Stimulated activated CD4-positive, alpha-beta T cell treated with anti-CD3 and anti-CD28 coated beads, Interleukin-12 subunit alpha, Interleukin-12 subunit beta, amount 100 ng/mL, for 24 hours (primary cell): ENCODE measurements around the gene G6PD.
"Not testable (repeated sequence)": the region's sequence is repeated elsewhere in the genome, so short reads cannot be mapped to it uniquely, and the experiment has no call there.

Source experiments
- DNase-seq, 2 experiments: peaks; one replicate each; pipeline ENCODE4 v3.0.0-alpha.2; 2020; ENCODE audit warnings: low read depth in 2 of 2

Gene G6PD

GRCh38 chrX:154546354-154547244, at the start of gene G6PD:
G6PD (minus strand) TSS chrX:154546846; CDS start chrX:154546155, 691 bp downstream.
- peak; percentile 56 to 63 for DNase-seq

GRCh38 chrX:154595559-154596249, 49.1 kb upstream of the G6PD start:
- DNase-seq = no peak

GRCh38 chrX:154594491-154594890, 47.8 kb upstream of the G6PD start:
- no peak for DNase-seq

- no peak for DNase-seq
These were observed 46.6 kb upstream of the G6PD start for GRCh38 chrX:154593201-154593600.

- DNase-seq = no peak
These were observed 45.9 kb upstream of the G6PD start for GRCh38 chrX:154592505-154592904.

DNA sequence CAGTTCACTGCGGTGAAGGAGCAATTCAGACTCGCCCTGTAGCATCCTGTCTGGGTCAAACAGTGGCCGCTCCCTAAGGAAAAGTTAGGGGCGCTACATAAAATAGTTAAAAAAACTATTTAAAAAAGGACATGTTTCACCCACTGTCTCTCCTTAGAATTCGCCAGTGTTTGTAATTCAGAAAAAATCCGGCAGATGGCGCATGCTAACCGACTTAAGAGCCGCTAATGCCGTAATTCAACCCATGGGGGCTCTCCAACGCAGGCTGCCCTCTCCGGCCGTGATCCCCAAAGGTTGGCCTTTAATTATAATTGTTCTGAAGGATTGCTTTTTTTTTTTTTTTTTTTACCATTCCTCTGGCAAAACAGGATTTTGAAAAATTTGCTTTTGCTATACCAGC, 43.8 kb upstream of the G6PD start:
- DNase-seq = not testable (repeated sequence)

GRCh38 chrX:154584585-154585183, 38.0 kb upstream of the G6PD start, which contains the start of gene CTAG1A:
CTAG1A (plus strand) TSS chrX:154585133; CDS start chrX:154585207, 74 bp downstream.
- not testable (repeated sequence) for DNase-seq

GRCh38 chrX:154582994-154583393, 36.3 kb upstream of the G6PD start:
- DNase-seq = not testable (repeated sequence)

DNA sequence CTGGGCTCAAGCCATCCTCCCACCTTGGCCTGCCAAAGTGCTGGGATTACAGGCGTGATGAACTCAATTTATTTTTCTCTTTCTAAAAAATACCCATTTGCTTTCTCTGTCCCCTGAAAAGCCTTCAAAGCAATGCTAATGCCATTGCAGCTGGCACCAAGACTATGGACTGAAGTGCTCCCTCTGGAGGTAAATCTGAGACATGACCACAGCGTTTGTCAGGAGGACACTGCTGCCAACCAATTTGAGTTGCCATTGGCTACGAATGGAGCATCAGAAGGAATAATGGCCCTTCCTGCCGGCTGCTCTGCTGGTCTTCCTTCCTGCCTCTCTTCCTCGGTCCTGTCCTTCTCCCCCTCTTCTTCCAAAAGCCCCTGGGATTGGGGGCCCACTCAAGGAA, 28.4 kb upstream of the G6PD start:
- not testable (repeated sequence) for DNase-seq

DNA sequence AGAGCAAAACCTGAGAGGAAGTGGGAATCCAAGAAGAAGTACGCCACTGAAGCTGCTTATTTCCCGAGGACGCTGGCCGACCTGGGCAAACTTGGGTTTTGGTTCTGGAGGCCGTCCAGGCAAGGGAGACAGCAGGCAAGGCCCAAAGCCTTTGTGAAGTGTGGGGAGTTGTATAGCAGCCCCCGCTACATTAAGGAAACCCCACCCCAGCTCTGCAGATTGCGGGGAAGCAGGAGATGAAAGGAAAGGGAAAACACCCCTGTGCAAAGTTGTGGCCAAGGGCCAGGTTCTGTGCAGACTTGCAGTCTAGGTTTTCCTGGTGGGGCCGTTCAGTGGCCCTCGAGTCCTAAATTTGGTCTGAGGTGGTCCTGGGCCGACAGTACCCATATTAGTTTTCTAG, 26.4 kb upstream of the G6PD start:
- DNase-seq = not testable (repeated sequence)

GRCh38 chrX:154570361-154570760, 23.7 kb upstream of the G6PD start:
- not testable (repeated sequence) for DNase-seq

GRCh38 chrX:154562295-154562694, 15.6 kb upstream of the G6PD start:
- not testable (repeated sequence) for DNase-seq

DNA sequence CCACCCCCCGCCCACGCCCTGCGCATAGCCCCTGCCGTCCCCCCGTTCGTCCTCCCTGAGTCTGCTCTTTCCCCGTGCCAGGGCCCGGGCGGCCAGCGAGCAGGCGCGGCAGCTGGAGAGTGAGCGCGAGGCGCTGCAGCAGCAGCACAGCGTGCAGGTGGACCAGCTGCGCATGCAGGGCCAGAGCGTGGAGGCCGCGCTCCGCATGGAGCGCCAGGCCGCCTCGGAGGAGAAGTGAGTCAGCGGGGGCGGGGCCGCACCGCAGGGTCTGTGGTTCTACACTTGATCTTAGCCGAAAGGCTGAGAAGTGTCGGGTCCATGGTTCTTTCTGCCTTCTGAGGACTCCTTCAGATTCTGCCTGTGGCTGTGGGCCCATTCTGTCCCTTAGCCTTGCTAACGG, 13.7 kb upstream of the G6PD start:
- not testable (repeated sequence) for DNase-seq

GRCh38 chrX:154558896-154559295, 12.2 kb upstream of the G6PD start:
- DNase-seq = not testable (repeated sequence)

DNA sequence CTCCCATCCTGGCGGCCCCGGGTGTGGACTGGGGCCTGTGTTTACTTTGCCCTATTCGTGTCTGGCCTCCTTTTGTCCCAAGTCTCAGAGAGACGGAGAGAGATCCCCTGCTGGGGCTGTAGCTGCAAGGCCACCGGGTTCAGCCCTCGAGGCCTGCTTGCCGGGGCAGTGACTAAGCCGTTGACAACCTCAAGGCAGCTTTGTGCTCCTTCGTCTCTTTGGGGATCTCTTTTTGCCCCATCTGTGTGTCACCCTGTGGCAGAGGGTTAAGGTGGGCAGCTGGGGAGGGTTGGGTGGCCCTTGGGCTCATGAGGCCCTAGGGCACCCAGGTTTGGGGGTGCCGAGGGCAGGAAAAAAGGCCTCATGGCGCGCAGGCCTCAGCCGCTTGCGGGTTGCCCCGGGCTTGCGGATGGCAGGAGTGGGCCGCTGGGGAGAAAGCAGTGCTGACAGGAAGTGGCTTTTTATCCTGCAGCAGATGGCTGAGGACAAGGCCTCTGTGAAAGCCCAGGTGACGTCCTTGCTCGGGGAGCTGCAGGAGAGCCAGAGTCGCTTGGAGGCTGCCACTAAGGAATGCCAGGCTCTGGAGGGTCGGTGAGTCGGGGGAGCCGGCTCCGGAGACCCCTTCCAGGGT, 11.5 kb upstream of the G6PD start:
- not testable (repeated sequence) for DNase-seq

DNA sequence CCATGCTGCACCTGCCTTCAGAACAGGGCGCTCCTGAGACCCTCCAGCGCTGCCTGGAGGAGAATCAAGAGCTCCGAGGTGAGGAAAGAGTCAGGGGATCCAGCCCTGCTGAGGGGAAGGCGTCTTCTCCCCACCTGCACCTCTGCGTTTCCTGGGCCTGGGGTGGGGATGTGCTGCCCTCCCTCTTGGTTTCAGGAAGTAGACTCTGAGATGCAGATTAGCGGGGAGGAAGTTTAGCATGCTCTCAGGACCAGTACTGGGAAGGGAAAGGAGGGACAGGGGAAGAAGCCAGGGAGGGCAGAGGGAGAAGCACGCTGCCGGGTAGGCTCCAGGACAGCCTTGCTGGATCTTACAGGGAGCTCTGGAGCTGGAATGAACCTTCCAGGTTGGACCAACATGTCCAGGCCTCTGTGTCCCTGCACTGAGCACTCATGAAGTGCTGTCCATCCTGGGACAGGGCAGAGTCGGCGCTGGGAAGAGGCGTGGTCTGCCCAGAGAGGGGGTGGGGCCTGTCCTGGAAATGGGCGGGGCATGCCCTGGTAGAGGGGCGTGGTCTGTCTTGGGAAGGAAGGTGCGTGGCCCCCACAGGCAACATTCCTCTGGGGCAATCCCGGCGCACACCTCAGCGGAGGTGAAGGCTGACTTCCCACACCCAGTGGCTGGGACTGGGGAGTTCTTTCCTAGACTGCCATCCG, 5.6 kb upstream of the G6PD start:
- not testable (repeated sequence) for DNase-seq

- DNase-seq = no peak
These were observed 3.1 kb upstream of the G6PD start for GRCh38 chrX:154549766-154550165.

DNA sequence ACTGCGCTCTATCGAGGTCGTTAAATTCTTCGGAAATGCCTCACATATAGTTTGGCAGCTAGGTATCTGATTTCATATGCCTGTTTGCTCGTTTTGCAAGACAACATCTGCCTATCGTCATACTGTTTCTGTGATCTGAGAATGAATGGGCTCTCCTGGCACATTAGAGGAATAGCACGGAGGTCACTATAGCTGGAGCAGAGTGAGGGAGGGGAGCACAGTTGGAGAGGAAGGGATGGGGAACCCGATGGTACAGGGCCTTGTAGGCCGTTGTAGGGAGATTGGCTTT, 1.3 kb upstream of the G6PD start:
- DNase-seq = no peak

DNA sequence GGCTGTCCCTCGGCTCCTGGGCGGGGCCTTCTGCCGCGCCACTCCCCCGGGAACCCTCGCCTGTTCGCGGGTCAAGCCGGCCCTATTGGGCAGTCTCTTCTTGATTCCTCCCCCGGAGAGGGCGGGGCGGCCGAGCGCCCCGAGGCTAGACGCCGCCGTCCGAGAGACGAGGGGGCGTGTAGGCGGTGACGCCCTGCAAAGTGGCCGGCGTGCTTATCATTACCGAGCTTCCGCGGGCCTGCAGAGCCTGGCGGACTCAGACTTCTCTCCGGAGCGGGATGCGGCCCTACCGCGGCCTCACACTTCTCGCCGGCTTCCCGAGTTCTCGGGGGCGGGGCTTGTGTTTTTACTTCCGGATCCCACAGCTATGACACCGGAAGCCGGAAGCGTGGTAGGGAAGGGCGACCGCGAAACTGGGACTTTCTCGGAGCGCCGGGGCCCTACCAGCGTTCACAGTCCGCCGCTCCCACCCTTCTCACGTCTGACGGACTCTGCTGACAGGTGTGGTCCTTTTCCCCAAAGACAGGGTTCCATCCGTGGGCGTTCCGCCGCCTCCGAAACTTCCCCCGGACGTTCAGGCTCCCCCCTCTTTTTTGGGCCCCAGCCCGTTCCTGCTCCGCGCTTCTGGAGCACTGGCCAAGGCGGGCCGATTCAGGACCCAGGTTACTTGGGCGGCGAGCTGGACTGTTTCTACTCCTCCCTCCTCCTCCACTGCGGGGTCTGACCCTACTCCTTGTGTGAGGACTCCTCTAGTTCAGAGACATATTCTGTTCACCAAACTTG, 790 bp upstream of the G6PD start, which contains the start of gene IKBKG:
Gene IKBKG, plus strand, starts transcription at position 376 of the 783 bp plus-strand sequence. CDS start 4,383 bp downstream, outside the sequence.
- peak; percentile 76 to 84 for DNase-seq

DNA sequence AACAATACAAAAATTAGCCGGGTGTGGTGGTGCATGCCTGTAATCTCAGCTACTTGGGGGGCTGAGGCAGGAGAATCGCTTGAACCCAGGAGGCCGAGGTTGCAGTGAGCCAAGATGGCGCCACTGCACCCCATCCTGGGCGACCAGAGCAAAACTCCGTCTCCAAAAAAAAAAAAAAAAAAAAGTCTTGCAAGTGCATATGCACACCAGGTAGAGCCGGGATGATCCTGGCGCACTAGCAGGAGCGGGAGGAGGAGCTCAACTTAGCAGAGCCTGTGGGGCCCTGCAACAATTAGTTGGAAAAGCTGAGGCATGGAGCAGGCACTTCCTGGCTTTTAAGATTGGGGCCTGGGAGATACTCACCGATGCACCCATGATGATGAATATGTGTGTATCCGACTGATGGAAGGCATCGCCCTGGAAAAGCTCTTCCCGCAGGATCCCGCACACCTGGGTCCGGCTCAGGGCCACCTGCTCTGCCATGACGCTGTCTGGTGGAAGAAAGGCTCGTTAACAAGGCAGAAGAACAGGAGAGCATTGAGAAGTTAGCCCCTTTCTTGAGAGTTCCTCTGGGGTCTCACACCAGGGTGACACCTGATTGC, 872 bp downstream of the G6PD start:
- no peak for DNase-seq
